ENCODE data around the gene TESK1. TPM values are rescaled to one million over a fixed set of nuclear protein-coding genes. Genes with fewer than 3 reads are reported as not detected.
"Not testable (repeated sequence)": the region's sequence is repeated elsewhere in the genome, so short reads cannot be mapped to it uniquely, and the experiment has no call there.

TESK1 gene
- total RNA-seq, 2 experiments from 2014 or later, result 26.1 to 26.9 TPM

DNA sequence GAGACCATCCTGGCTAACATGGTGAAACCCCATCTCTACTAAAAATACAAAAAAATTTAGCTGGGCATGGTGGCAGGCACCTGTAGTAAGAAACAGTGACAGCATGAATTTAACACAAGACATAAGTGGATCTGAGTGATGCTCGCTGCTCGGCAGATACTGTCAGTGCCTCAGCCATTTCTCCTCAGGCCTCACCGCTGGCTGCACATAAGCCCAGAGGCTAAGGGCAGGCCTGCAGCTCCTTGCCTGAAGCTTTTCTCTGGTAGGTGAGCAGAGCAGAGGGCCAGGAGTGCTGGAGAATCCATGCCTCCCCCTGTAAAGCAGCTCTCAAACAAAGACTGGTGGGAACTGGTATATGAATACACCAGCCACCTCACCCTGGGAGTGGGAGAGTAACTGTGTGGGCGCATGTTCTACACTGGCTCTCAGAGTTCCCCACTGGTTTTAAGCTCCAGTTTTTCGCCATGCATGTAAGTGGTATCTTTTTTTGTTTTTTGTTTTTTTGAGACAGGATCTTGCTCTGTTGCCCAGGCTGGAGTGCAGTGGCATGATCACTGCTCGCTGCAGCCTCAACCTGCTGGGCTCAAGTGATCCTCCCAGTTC is 23.4 kb downstream of the TESK1 start:
- POLR2A ChIA-PET, result interaction anchor here (0.6 to 3.0 kb wide), 6 partner anchors 9 to 185 kb away, joined by 3 to 8 read pairs (median 4); no protein-coding TSS in a partner anchor
- DNase-seq (no peak), ATAC-seq (no peak)

DNA sequence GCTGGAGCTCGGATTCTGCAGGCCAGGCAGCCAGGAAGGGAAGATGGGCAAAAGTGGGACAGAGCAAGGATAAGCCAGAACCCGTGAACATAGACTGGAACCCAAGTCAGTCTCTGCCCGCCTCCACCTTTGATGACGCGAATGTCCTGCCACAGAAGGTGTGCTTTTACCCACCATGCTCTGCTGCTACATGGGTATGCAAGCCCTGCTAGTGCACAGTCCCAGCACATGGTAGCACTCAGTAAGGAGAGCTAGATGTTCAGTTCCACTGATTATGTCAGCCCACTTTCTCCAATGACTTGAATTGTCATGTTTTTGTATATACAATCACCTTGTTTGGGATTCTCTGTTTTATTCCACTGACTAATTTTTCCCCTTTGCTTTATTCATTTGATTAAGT is 24.5 kb downstream of the TESK1 start:
- no peak for DNase-seq
- Mint-ChIP-seq H3K27me3 (no peaks in the 10 kb centered on the region), H3K27ac (no peak overlapping the region), H3K36me3 (ENCODE audit: low read depth) (no peaks in the 10 kb centered on the region), H3K9me3 (no peaks in the 10 kb centered on the region), H3K4me1 (ENCODE audit: low read depth) (peaks cover 17% of the 10 kb centered on the region), H3K4me3 (no peak overlapping the region)
- POLR2A ChIA-PET, result interaction anchor here (0.6 to 3.0 kb wide), 3 partner anchors 10 to 18 kb away, joined by 3 to 8 read pairs (median 7); no protein-coding TSS in a partner anchor
- intact Hi-C loops (cut with micrococcal nuclease), result no loop called here
- CTCF ChIA-PET, result interaction anchor here (1.4 to 4.6 kb wide), 11 partner anchors 10 to 67 kb away, joined by 3 to 25 read pairs (median 6); partner anchors contain the start of genes ARHGEF39, CCDC107 and RMRP
- peak; percentile 47 for ATAC-seq
- no peak for TF ChIP-seq CTCF (IDR thresholded peaks at IDR 0.05)

More for the DNA sequence above, 23.4 kb downstream of the TESK1 start:
- no peak overlapping the region for H3K27ac Mint-ChIP-seq
- no peaks in the 10 kb centered on the region for H3K9me3 Mint-ChIP-seq
- H3K4me1 Mint-ChIP-seq (ENCODE audit: low read depth), result peaks cover 16% of the 10 kb centered on the region
- CTCF ChIA-PET, result interaction anchor here (0.9 to 4.6 kb wide), 12 partner anchors 9 to 409 kb away, joined by 3 to 25 read pairs (median 6); partner anchors contain the start of genes ARHGEF39, CCDC107 and RMRP
- no peaks in the 10 kb centered on the region for H3K27me3 Mint-ChIP-seq
- H3K4me3 Mint-ChIP-seq, result no peak overlapping the region
- TF ChIP-seq CTCF (IDR thresholded peaks at IDR 0.05), result no peak
- H3K36me3 Mint-ChIP-seq (ENCODE audit: low read depth), result no peaks in the 10 kb centered on the region
- intact Hi-C loops (cut with micrococcal nuclease), result no loop called here

DNA sequence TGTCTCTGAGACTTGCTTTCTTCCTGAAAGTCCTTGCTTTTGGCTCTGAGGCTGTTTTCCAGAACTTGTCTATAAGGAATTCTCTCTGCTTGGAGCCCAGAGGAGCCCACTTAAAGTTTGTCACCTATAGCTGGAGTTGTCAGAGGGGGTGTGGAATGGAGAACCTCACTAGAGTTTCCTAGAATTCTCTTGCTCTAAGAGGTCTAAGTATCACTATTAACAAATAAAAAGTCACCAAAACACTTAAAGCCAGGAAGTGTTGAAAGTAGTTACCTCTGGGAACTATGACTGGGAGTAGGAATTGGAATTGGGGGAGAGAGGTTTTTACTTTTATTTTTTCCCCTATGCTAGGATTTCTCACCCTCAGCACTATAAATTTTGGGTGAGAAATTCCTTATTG is 30.7 kb downstream of the TESK1 start:
- H3K27ac Mint-ChIP-seq, result peak overlapping the region; percentile 80
- CTCF ChIA-PET, result interaction anchor here (1.0 to 2.7 kb wide), 5 partner anchors 12 to 25 kb away, joined by 3 to 11 read pairs (median 8); no protein-coding TSS in a partner anchor
- no peak for TF ChIP-seq CTCF (IDR thresholded peaks at IDR 0.05)
- H3K36me3 Mint-ChIP-seq (ENCODE audit: low read depth), result peaks cover 14% of the 10 kb centered on the region
- H3K9me3 Mint-ChIP-seq, result peaks cover 6% of the 10 kb centered on the region
- POLR2A ChIA-PET, result interaction anchor here (1.2 to 2.1 kb wide), 2 partner anchors 12 to 16 kb away, joined by 3 to 13 read pairs; no protein-coding TSS in a partner anchor
- no peak overlapping the region for H3K4me3 Mint-ChIP-seq
- DNase-seq (no peak), ATAC-seq (no peak)
- H3K4me1 Mint-ChIP-seq (ENCODE audit: low read depth), result peaks cover 57% of the 10 kb centered on the region
- H3K27me3 Mint-ChIP-seq, result no peaks in the 10 kb centered on the region
- intact Hi-C loops (cut with micrococcal nuclease), result no loop called here

- no peaks in the 10 kb centered on the region for H3K27me3 Mint-ChIP-seq
- H3K4me1 Mint-ChIP-seq (ENCODE audit: low read depth), result peaks cover 63% of the 10 kb centered on the region
- TF ChIP-seq CTCF (IDR thresholded peaks at IDR 0.05), result no peak
- intact Hi-C loops (cut with micrococcal nuclease), result no loop called here
- peaks cover 18% of the 10 kb centered on the region for H3K36me3 Mint-ChIP-seq (ENCODE audit: low read depth)
- ChIA-PET POLR2A (interaction anchor here (0.6 to 2.1 kb wide), 3 partner anchors 12 to 28 kb away, joined by 3 to 13 read pairs (median 3); no protein-coding TSS in a partner anchor), CTCF (interaction anchor here (0.7 to 2.7 kb wide), 5 partner anchors 10 to 25 kb away, joined by 3 to 11 read pairs (median 8); no protein-coding TSS in a partner anchor)
- DNase-seq, result no peak
- peaks cover 6% of the 10 kb centered on the region for H3K9me3 Mint-ChIP-seq
- no peak overlapping the region for H3K4me3 Mint-ChIP-seq
- ATAC-seq, result no peak
- H3K27ac Mint-ChIP-seq, result peak overlapping the region; percentile 80
These were observed 31.2 kb downstream of the TESK1 start for GRCh38 chr9:35636135-35636876.

GRCh38 chr9:35636877-35637246 is 31.8 kb downstream of the TESK1 start:
- peak overlapping the region; percentile 80 for H3K27ac Mint-ChIP-seq
- ChIA-PET CTCF (interaction anchor here (0.7 to 2.7 kb wide), 3 partner anchors 9 to 26 kb away, joined by 4 to 11 read pairs (median 10); no protein-coding TSS in a partner anchor), POLR2A (interaction anchor here (0.6 to 2.1 kb wide), 2 partner anchors 17 to 28 kb away, joined by 3 to 13 read pairs; no protein-coding TSS in a partner anchor)
- H3K27me3 Mint-ChIP-seq; DNase-seq; intact Hi-C loops (cut with micrococcal nuclease); H3K9me3 Mint-ChIP-seq; H3K4me3 Mint-ChIP-seq; ATAC-seq: not testable (repeated sequence)
- H3K36me3 Mint-ChIP-seq (ENCODE audit: low read depth), result peaks cover 22% of the 10 kb centered on the region
- peaks cover 67% of the 10 kb centered on the region for H3K4me1 Mint-ChIP-seq (ENCODE audit: low read depth)

DNA sequence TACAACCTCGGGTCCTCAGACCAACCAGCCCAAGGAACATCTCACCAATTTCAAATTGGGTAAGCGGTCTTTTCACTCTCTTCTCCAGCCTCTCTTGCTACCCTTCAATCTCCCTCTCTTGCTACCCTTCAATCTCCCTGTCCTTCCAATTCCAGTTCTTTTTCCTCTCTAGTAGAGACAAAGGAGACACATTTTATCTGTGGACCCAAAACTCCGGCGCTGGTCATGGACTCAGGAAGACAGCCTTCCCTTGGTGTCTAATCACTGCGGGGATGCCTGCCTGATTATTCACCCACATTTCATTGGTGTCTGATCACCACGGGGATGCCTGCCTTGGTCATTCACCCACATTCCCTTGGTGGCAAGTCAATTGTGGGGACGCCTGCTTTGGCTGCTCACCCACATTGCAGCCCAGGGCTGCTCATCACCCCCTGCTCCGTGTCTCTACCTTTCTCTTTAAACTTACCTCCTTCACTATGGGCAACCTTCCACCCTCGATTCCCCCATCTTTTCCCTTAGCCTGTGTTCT is 32.4 kb downstream of the TESK1 start:
- intact Hi-C loops (cut with micrococcal nuclease); ATAC-seq; H3K9me3 Mint-ChIP-seq; H3K4me3 Mint-ChIP-seq; DNase-seq; H3K27me3 Mint-ChIP-seq: not testable (repeated sequence)
- CTCF ChIA-PET, result interaction anchor here (1.1 to 3.4 kb wide), 2 partner anchors 8 to 12 kb away, joined by 3 to 15 read pairs; no protein-coding TSS in a partner anchor
- peaks cover 22% of the 10 kb centered on the region for H3K36me3 Mint-ChIP-seq (ENCODE audit: low read depth)
- POLR2A ChIA-PET, result interaction anchor here (1.6 to 1.8 kb wide), 2 partner anchors 9 to 10 kb away, joined by 3 to 4 read pairs; no protein-coding TSS in a partner anchor
- peak overlapping the region; percentile 48 for H3K27ac Mint-ChIP-seq
- H3K4me1 Mint-ChIP-seq (ENCODE audit: low read depth), result peaks cover 67% of the 10 kb centered on the region

GRCh38 chr9:35638751-35639150 is 33.7 kb downstream of the TESK1 start:
- H3K27me3 Mint-ChIP-seq; H3K9me3 Mint-ChIP-seq; intact Hi-C loops (cut with micrococcal nuclease): not testable (repeated sequence)
- Mint-ChIP-seq H3K4me1 (ENCODE audit: low read depth) (peaks cover 75% of the 10 kb centered on the region), H3K4me3 (peak overlapping the region; percentile 32), H3K27ac (peak overlapping the region; percentile 96), H3K36me3 (ENCODE audit: low read depth) (peaks cover 27% of the 10 kb centered on the region)
- peak; percentile 52 for DNase-seq
- peak; percentile 57 for ATAC-seq
- POLR2A ChIA-PET, result interaction anchor here (0.6 to 1.8 kb wide), 5 partner anchors 9 to 477 kb away, joined by 3 to 5 read pairs (median 4); partner anchors contain the start of gene UNC13B
- CTCF ChIA-PET, result interaction anchor here (0.7 to 3.4 kb wide), 9 partner anchors 9 to 39 kb away, joined by 3 to 15 read pairs (median 5); partner anchors contain the start of genes CD72 and SIT1

Data from activated CD8-positive, alpha-beta T cell treated with anti-CD3 and anti-CD28 coated beads for 36 hours (primary cell).